HG03066 (cell line): ENCODE measurements around the gene HPDL.
"Not testable (repeated sequence)": the region's sequence is repeated elsewhere in the genome, so short reads cannot be mapped to it uniquely, and the experiment has no call there.

Experiments
- ATAC-seq: cut with Tn5 transposase; IDR thresholded peaks from one replicate; pipeline ENCODE4 v1.9.1; 2021; ENCODE audit warnings: low read depth; ENCODE audit not compliant: unreplicated experiment

The HPDL gene

GRCh38 chr1:45326627-45327623 is at the start of gene HPDL:
Gene HPDL, plus strand, starts transcription at chr1:45326895. Its CDS starts 254 bp downstream, at chr1:45327149.
- ATAC-seq: no peak

GRCh38 chr1:45282351-45282750 is 44.3 kb upstream of the HPDL start:
- ATAC-seq: no peak

- ATAC-seq: not testable (repeated sequence)
These were observed 41.8 kb upstream of the HPDL start for GRCh38 chr1:45284858-45285257.

GRCh38 chr1:45286521-45286920 is 40.2 kb upstream of the HPDL start:
- ATAC-seq: not testable (repeated sequence)

- not testable (repeated sequence) for ATAC-seq
These were observed 35.7 kb upstream of the HPDL start for GRCh38 chr1:45291002-45291401.

GRCh38 chr1:45291716-45292115 is 35.0 kb upstream of the HPDL start:
- no peak for ATAC-seq

GRCh38 chr1:45297666-45298356 is 28.9 kb upstream of the HPDL start:
- no peak for ATAC-seq

GRCh38 chr1:45299296-45299695 is 27.4 kb upstream of the HPDL start:
- ATAC-seq: no peak

- no peak for ATAC-seq
These were observed 26.6 kb upstream of the HPDL start for GRCh38 chr1:45299981-45300668.

- no peak for ATAC-seq
These were observed 26.1 kb upstream of the HPDL start for GRCh38 chr1:45300669-45300997.

GRCh38 chr1:45302505-45303150 is 24.1 kb upstream of the HPDL start:
- ATAC-seq: no peak

GRCh38 chr1:45303520-45304310 is 23.0 kb upstream of the HPDL start:
- ATAC-seq: peak; percentile 64

GRCh38 chr1:45304311-45305081 is 22.2 kb upstream of the HPDL start:
- ATAC-seq: no peak

- ATAC-seq: no peak
These were observed 21.5 kb upstream of the HPDL start for GRCh38 chr1:45305231-45305630.

GRCh38 chr1:45306319-45306718 is 20.4 kb upstream of the HPDL start:
- no peak for ATAC-seq

- ATAC-seq: no peak
These were observed 19.8 kb upstream of the HPDL start for GRCh38 chr1:45306905-45307304.

GRCh38 chr1:45314266-45314665 is 12.4 kb upstream of the HPDL start:
- ATAC-seq: no peak

GRCh38 chr1:45317166-45317565 is 9.5 kb upstream of the HPDL start:
- no peak for ATAC-seq

- no peak for ATAC-seq
These were observed 6.9 kb upstream of the HPDL start for GRCh38 chr1:45319761-45320160.
